SK-N-SH (cell line): Measurements from ENCODE around the gene CDK9. TPM values are rescaled to one million over a fixed set of nuclear protein-coding genes. Genes with fewer than 3 reads are reported as not detected.
A peak's percentile ranks its signal among the peaks of the same experiment; 100 is the strongest.

Source experiments
- CTCF ChIA-PET: fragments of 300-600, 350-600 bp; formaldehyde crosslinking; extraction: SDS; loops from one replicate; lab custom pipeline; 2021; lab: Yijun Ruan, JAX
- POLR2A ChIA-PET: fragments of 350-600 bp; sonication (Branson Sonifier 250); formaldehyde crosslinking; extraction: SDS; loops from one replicate; lab custom pipeline; 2020; ENCODE audit warnings: antibody characterized with exemption, inconsistent platforms; lab: Yijun Ruan, JAX
- DNase-seq: peaks from one replicate; pipeline ENCODE4 v3.0.0; 2012
- H2AFZ ChIP-seq: fragments of 200-600 bp; sonication (generic); 2 replicates; pipeline ENCODE4 v1.8.1; 2016; ENCODE audit warnings: antibody characterized with exemption, mild to moderate bottlenecking, low read depth
- H3F3A ChIP-seq: fragments of 200-600 bp; sonication (generic); replicated peaks from 2 replicates; pipeline ENCODE3; 2016; ENCODE audit warnings: antibody characterized with exemption, mild to moderate bottlenecking; ENCODE audit not compliant: insufficient read depth
- H3K27ac ChIP-seq, 2 experiments: fragments of 200-500 bp in 1 of 2; fragments of 200-600 bp in 1 of 2; sonication (Bioruptor generic) in 1 of 2; sonication (generic), shearing (Covaris generic) in 1 of 2; 2 replicates each; pipeline versions ENCODE4 v1.5.1 to v1.6.1; 2014 to 2016; ENCODE audit warnings: low read depth in 2 of 2, inconsistent platforms in 1 of 2, low read length in 1 of 2, mild to moderate bottlenecking in 1 of 2, mixed read lengths in 1 of 2
- H3K27me3 ChIP-seq: fragments of 200-600 bp; sonication (generic), shearing (Covaris generic); 2 replicates; pipeline ENCODE4 v1.6.1; 2016; ENCODE audit warnings: mixed run types; ENCODE audit not compliant: insufficient read depth
- H3K36me3 ChIP-seq, 2 experiments: fragments of 200-500 bp in 1 of 2; fragments of 200-600 bp in 1 of 2; sonication (Bioruptor generic) in 1 of 2; sonication (generic) in 1 of 2; replicated peaks in 1 of 2; 2 replicates each; pipeline versions ENCODE3 to v1.5.1; 2014 to 2016; ENCODE audit warnings: low read length in 1 of 2, mild to moderate bottlenecking in 1 of 2; ENCODE audit not compliant: insufficient read depth in 2 of 2, control insufficient read depth in 1 of 2
- H3K4me1 ChIP-seq, 2 experiments: fragments of 200-500 bp in 1 of 2; fragments of 200-600 bp in 1 of 2; sonication (Bioruptor generic) in 1 of 2; sonication (generic), shearing (Covaris generic) in 1 of 2; 2 replicates each; pipeline versions ENCODE4 v1.5.1 to v1.6.1; 2014 to 2016; ENCODE audit warnings: low read depth in 1 of 2, low read length in 1 of 2, mixed run types in 1 of 2; ENCODE audit not compliant: insufficient read depth in 2 of 2, control insufficient read depth in 1 of 2
- H3K4me2 ChIP-seq: fragments of 200-600 bp; sonication (generic), shearing (Covaris generic); 2 replicates; pipeline ENCODE4 v1.6.1; 2017; ENCODE audit warnings: mixed run types
- H3K4me3 ChIP-seq, 2 experiments: fragments of 200-500 bp in 1 of 2; fragments of 200-600 bp in 1 of 2; sonication (Bioruptor generic) in 1 of 2; sonication (generic), shearing (Covaris generic) in 1 of 2; 2 replicates each; pipeline versions ENCODE4 v1.5.1 to v1.8.1; 2014 to 2016; ENCODE audit warnings: low read depth in 2 of 2, inconsistent platforms in 1 of 2, low read length in 1 of 2, mild to moderate bottlenecking in 1 of 2, mixed read lengths in 1 of 2, moderate library complexity in 1 of 2
- H3K79me2 ChIP-seq: fragments of 200-600 bp; sonication (generic); 2 replicates; pipeline ENCODE4 v1.8.1; 2017; ENCODE audit warnings: mild to moderate bottlenecking; ENCODE audit not compliant: insufficient read depth
- H3K9ac ChIP-seq: fragments of 200-600 bp; sonication (generic); 2 replicates; pipeline ENCODE4 v1.6.1; 2017; ENCODE audit warnings: mixed run types
- H3K9me2 ChIP-seq: fragments of 200-600 bp; sonication (generic); 2 replicates; pipeline ENCODE4 v1.6.1; 2017; ENCODE audit warnings: mixed run types
- H3K9me3 ChIP-seq: fragments of 200-600 bp; sonication (generic); 2 replicates; pipeline ENCODE4 v1.6.1; 2017; ENCODE audit warnings: mixed run types, mild to moderate bottlenecking, moderate library complexity
- H4K20me1 ChIP-seq: fragments of 200-600 bp; sonication (generic); 2 replicates; pipeline ENCODE4 v1.6.1; 2017; ENCODE audit warnings: mild to moderate bottlenecking, mixed run types; ENCODE audit not compliant: insufficient read depth
- ELF1 ChIP-seq: IDR thresholded peaks from 2 replicates; pipeline ENCODE4 v1.4.0; 2012
- EP300 ChIP-seq, 2 experiments: IDR thresholded peaks; 2 replicates each; pipeline versions ENCODE4 v1.4.0 to v1.6.1; 2012; ENCODE audit warnings: borderline replicate concordance in 1 of 2, low read depth in 1 of 2, low read length in 1 of 2
- EZH2phosphoT487 ChIP-seq: fragments of 200-600 bp; sonication (generic); IDR thresholded peaks from 2 replicates; pipeline ENCODE4 v1.6.1; 2017; ENCODE audit warnings: low read depth, mixed run types, mild to moderate bottlenecking, antibody characterized with exemption, moderate library complexity, borderline replicate concordance
- JUND ChIP-seq: IDR thresholded peaks from 2 replicates; pipeline ENCODE4 v1.4.0; 2012
- MXI1 ChIP-seq: IDR thresholded peaks from 2 replicates; pipeline ENCODE4 v1.6.1; 2012; ENCODE audit warnings: mild to moderate bottlenecking, low read depth, low read length, improper control_type of control experiment
- RAD21 ChIP-seq: IDR thresholded peaks from 2 replicates; pipeline ENCODE4 v1.6.1; 2012; ENCODE audit warnings: mild to moderate bottlenecking, low read length
- TAF1 ChIP-seq: IDR thresholded peaks from 2 replicates; pipeline ENCODE4 v1.6.1; 2012; ENCODE audit warnings: low read depth, mild to moderate bottlenecking, low read length, moderate library complexity, borderline replicate concordance
- WGBS: methylation state at CpG from one replicate; pipeline ENCODE4 v1.1.6; 2017; ENCODE audit warnings: low lambda C conversion rate; 5-methylcytosine and 5-hydroxymethylcytosine counted together
- polyA plus RNA-seq, 3 experiments: library from polyadenylated mRNA; depleted of rRNA; stranded (reverse); fragments of >200 nt; gene quantifications; 2 replicates each; pipeline ENCODE4 v1.2.3, GENCODE V29; 2012
- TF ChIP-seq, protein P1 (sequence below): fragments of 150-350 bp; IDR thresholded peaks from 2 replicates; pipeline ENCODE4 v1.6.1; 2017; ENCODE audit warnings: antibody characterized with exemption, low read length, low read depth, borderline replicate concordance
- TF ChIP-seq, protein P2 (sequence below): IDR thresholded peaks from 2 replicates; pipeline ENCODE4 v1.4.0; 2012; ENCODE audit warnings: low read depth, borderline replicate concordance
- TF ChIP-seq, protein P3 (sequence below): IDR thresholded peaks from 2 replicates; pipeline ENCODE4 v1.4.0; 2012; ENCODE audit warnings: low read depth, borderline replicate concordance
- TF ChIP-seq, protein P4 (sequence below): IDR thresholded peaks from 2 replicates; pipeline ENCODE4 v1.4.0; 2012; ENCODE audit warnings: low read depth

CDK9 gene
- polyA plus RNA-seq, 1 of the 3 experiments (the other 2 are of a cell fraction) = 82.7 TPM

DNA sequence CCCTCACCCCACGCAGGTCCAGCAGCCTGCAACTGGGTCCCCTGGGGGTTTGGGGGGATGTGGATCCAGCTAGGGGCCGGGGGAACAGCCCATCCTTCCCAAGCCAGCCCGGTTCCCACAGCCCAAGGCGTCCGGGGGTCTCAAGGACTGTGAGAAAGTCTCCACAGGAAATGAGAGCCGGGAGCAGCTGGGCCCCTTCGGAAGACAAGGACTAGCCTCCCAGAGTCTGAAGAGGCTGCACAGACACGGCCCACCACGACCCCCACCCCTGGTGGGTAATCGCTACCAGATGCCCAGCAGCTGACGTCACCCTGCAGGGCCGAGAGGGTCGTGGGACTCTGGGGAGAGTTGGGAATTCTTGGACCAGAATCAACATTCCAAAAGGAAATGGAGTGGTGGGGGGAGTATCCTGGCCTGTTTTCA lies 17.9 kb upstream of the CDK9 start:
- no peaks in the 10 kb centered on the region for H3K9me3 ChIP-seq
- H3K4me2 ChIP-seq = no peak overlapping the region
- no peaks in the 10 kb centered on the region for H3F3A ChIP-seq
- peaks cover 0 to 17% of the 10 kb centered on the region in 2 experiments; a peak in 1 of 4 replicates for H3K4me1 ChIP-seq
- H3K9me2 ChIP-seq = no peaks in the 10 kb centered on the region
- no peaks in the 10 kb centered on the region for H3K79me2 ChIP-seq
- no peak overlapping the region for H3K4me3 ChIP-seq
- no peak overlapping the region for H3K27ac ChIP-seq
- no peaks in the 10 kb centered on the region for H3K36me3 ChIP-seq
- TF ChIP-seq MXI1 = no peak
- TF ChIP-seq RAD21 = no peak
- TF ChIP-seq, protein P1, sequence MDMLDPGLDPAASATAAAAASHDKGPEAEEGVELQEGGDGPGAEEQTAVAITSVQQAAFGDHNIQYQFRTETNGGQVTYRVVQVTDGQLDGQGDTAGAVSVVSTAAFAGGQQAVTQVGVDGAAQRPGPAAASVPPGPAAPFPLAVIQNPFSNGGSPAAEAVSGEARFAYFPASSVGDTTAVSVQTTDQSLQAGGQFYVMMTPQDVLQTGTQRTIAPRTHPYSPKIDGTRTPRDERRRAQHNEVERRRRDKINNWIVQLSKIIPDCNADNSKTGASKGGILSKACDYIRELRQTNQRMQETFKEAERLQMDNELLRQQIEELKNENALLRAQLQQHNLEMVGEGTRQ = no peak
- TF ChIP-seq, protein P2, sequence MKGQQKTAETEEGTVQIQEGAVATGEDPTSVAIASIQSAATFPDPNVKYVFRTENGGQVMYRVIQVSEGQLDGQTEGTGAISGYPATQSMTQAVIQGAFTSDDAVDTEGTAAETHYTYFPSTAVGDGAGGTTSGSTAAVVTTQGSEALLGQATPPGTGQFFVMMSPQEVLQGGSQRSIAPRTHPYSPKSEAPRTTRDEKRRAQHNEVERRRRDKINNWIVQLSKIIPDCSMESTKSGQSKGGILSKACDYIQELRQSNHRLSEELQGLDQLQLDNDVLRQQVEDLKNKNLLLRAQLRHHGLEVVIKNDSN = no peak
- ChIA-PET CTCF (interaction anchor here (0.6 to 2.2 kb wide), 6 partner anchors 12 to 153 kb away, joined by 3 to 9 read pairs (median 5); partner anchors contain the start of gene TOR2A), POLR2A (interaction anchor here (1.6 kb wide), 1 partner anchor 18 kb away, joined by 6 read pairs; the partner anchor contains the start of gene CDK9)
- no peaks in the 10 kb centered on the region for H3K27me3 ChIP-seq
- DNase-seq = peak; percentile 57
- H4K20me1 ChIP-seq = no peaks in the 10 kb centered on the region
- no peak overlapping the region for H2AFZ ChIP-seq
- H3K9ac ChIP-seq = no peak overlapping the region
- 41% methylated on average over 7 of the region's 13 CpGs for WGBS

DNA sequence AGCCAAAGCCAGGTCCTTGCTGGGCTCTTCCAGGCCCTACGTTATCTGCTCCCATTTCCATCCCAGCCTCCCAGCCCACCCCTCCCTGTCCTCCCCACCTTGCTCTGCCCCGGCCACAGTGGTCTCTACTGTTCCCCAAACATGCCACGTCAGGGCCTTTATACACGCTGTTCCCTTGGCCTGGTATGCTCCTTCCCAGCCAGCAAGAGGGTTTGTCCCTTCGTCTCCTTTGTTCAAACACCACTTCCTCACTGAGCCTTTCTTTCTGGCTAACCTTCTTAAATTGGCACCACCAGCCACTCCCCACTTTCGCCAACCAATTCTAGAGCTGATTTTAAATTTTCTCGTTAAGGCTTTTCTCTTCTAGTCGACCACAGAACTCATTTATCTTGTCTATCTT lies 17.1 kb upstream of the CDK9 start:
- H2AFZ ChIP-seq = no peak overlapping the region
- no peaks in the 10 kb centered on the region for H3K9me3 ChIP-seq
- H3K27me3 ChIP-seq = no peaks in the 10 kb centered on the region
- H3K27ac ChIP-seq = no peak overlapping the region
- H3K79me2 ChIP-seq = no peaks in the 10 kb centered on the region
- no peaks in the 10 kb centered on the region for H3K9me2 ChIP-seq
- H3F3A ChIP-seq = no peaks in the 10 kb centered on the region
- DNase-seq = no peak
- no peak overlapping the region for H3K4me3 ChIP-seq
- ChIA-PET POLR2A (no interaction called here), CTCF (interaction anchor here (0.6 to 2.6 kb wide), 5 partner anchors 16 to 101 kb away, joined by 4 to 16 read pairs (median 8); partner anchors contain the start of gene TOR2A)
- H3K4me1 ChIP-seq = peaks cover 0 to 17% of the 10 kb centered on the region in 2 experiments; a peak in 1 of 4 replicates
- no peak overlapping the region for H3K4me2 ChIP-seq
- TF ChIP-seq TAF1 = no peak
- no peaks in the 10 kb centered on the region for H4K20me1 ChIP-seq
- H3K9ac ChIP-seq = no peak overlapping the region
- WGBS = 90% methylated on average over 8 of the region's 8 CpGs
- no peaks in the 10 kb centered on the region for H3K36me3 ChIP-seq

DNA sequence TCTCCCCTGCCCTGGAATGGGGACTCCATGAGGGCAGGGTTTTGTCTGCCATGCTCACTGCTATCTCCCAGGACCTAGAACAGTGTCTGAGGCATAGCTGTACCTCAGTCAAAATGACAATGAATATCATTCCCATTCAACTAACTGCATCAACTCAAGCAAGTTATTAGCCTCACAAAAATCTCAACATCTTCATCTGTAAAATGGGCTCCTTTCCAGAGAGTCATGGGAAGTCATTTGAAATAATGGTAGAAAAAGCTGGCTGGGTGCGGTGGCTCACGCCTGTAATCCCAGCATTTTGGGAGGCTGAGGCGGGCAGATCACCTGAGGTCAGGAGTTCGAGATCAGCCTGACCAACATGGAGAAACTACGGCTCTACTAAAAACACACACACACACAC lies 16.7 kb upstream of the CDK9 start:
- Histone ChIP-seq H2AFZ (no peak overlapping the region), H3K27ac (no peak overlapping the region), H3F3A (no peaks in the 10 kb centered on the region), H3K9me3 (no peaks in the 10 kb centered on the region), H3K36me3 (no peaks in the 10 kb centered on the region), H3K9ac (no peak overlapping the region), H3K4me2 (no peak overlapping the region), H3K9me2 (no peaks in the 10 kb centered on the region), H3K79me2 (no peaks in the 10 kb centered on the region), H4K20me1 (no peaks in the 10 kb centered on the region), H3K4me1 (peaks cover 0 to 17% of the 10 kb centered on the region in 2 experiments; a peak in 1 of 4 replicates), H3K27me3 (no peaks in the 10 kb centered on the region), H3K4me3 (no peak overlapping the region)
- WGBS = 96% methylated on average over 5 of the region's 5 CpGs
- ChIA-PET POLR2A (no interaction called here), CTCF (interaction anchor here (0.6 to 2.6 kb wide), 4 partner anchors 15 to 100 kb away, joined by 4 to 16 read pairs (median 6); no protein-coding TSS in a partner anchor)
- no peak for DNase-seq
- TF ChIP-seq, protein P1 = no peak
- no peak for TF ChIP-seq ELF1
- TF ChIP-seq JUND = no peak
- no peak for TF ChIP-seq EP300 (IDR thresholded peaks at IDR 0.05; ENCODE audit: borderline replicate concordance in 1 of 2, low read depth in 1 of 2, low read length in 1 of 2)
- TF ChIP-seq, protein P3, sequence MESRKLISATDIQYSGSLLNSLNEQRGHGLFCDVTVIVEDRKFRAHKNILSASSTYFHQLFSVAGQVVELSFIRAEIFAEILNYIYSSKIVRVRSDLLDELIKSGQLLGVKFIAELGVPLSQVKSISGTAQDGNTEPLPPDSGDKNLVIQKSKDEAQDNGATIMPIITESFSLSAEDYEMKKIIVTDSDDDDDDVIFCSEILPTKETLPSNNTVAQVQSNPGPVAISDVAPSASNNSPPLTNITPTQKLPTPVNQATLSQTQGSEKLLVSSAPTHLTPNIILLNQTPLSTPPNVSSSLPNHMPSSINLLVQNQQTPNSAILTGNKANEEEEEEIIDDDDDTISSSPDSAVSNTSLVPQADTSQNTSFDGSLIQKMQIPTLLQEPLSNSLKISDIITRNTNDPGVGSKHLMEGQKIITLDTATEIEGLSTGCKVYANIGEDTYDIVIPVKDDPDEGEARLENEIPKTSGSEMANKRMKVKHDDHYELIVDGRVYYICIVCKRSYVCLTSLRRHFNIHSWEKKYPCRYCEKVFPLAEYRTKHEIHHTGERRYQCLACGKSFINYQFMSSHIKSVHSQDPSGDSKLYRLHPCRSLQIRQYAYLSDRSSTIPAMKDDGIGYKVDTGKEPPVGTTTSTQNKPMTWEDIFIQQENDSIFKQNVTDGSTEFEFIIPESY = no peak
- TF ChIP-seq RAD21 = no peak
- TF ChIP-seq, protein P4, sequence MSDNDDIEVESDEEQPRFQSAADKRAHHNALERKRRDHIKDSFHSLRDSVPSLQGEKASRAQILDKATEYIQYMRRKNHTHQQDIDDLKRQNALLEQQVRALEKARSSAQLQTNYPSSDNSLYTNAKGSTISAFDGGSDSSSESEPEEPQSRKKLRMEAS = no peak
- TF ChIP-seq MXI1 = no peak
- TF ChIP-seq EZH2phosphoT487 = no peak
- TF ChIP-seq, protein P2 = no peak
